ENCODE measurements around the gene FGFRL1.

Gene FGFRL1

GRCh38 chr4:1055721-1056590 is 44.5 kb downstream of the FGFRL1 start:
- DNase-seq (ENCODE audit: low read depth, low spot score): no peak
- ChIA-PET POLR2A (no interaction called here), CTCF (interaction anchor here (0.7 kb wide), 1 partner anchor 17 kb away, joined by 3 read pairs; no protein-coding TSS in a partner anchor)
- H3K4me3 ChIP-seq (ENCODE audit: low read depth, low read length): no peak overlapping the region
- TF ChIP-seq CTCF (IDR thresholded peaks at IDR 0.05; ENCODE audit: insufficient read depth, low read length, missing control alignments): no peak

- no peak overlapping the region for H3K4me3 ChIP-seq (ENCODE audit: low read depth, low read length)
- CTCF ChIA-PET: no interaction called here
- no peak for TF ChIP-seq CTCF (IDR thresholded peaks at IDR 0.05; ENCODE audit: insufficient read depth, low read length, missing control alignments)
- no peak for DNase-seq (ENCODE audit: low read depth, low spot score)
- POLR2A ChIA-PET: no interaction called here
Observed at GRCh38 chr4:1056671-1057402, 45.4 kb downstream of the FGFRL1 start.

- H3K4me3 ChIP-seq (ENCODE audit: low read depth, low read length): no peak overlapping the region
- ChIA-PET CTCF (no interaction called here), POLR2A (no interaction called here)
- TF ChIP-seq CTCF (IDR thresholded peaks at IDR 0.05; ENCODE audit: insufficient read depth, low read length, missing control alignments): no peak
- no peak for DNase-seq (ENCODE audit: low read depth, low spot score)
Observed at GRCh38 chr4:1057403-1057745, 45.9 kb downstream of the FGFRL1 start.

- CTCF ChIA-PET: no interaction called here
- no peak overlapping the region for H3K4me3 ChIP-seq (ENCODE audit: low read depth, low read length)
- DNase-seq (ENCODE audit: low read depth, low spot score): no peak
- no peak for TF ChIP-seq CTCF (IDR thresholded peaks at IDR 0.05; ENCODE audit: insufficient read depth, low read length, missing control alignments)
- POLR2A ChIA-PET: no interaction called here
Observed at GRCh38 chr4:1058198-1058996, 47.0 kb downstream of the FGFRL1 start.

GRCh38 chr4:1058997-1059665 is 47.7 kb downstream of the FGFRL1 start:
- POLR2A ChIA-PET: no interaction called here
- no peak for TF ChIP-seq CTCF (IDR thresholded peaks at IDR 0.05; ENCODE audit: insufficient read depth, low read length, missing control alignments)
- DNase-seq (ENCODE audit: low read depth, low spot score): no peak
- CTCF ChIA-PET: no interaction called here
- no peak overlapping the region for H3K4me3 ChIP-seq (ENCODE audit: low read depth, low read length)

Data from AG04449 (cell line).